NT2/D1 (cell line): ENCODE measurements around the gene ABI3.
"Not testable (repeated sequence)": the region's sequence is repeated elsewhere in the genome, so short reads cannot be mapped to it uniquely, and the experiment has no call there.

ENCODE experiments used
- DNase-seq: peaks from one replicate; pipeline ENCODE4 v3.0.0-alpha.2; 2011; ENCODE audit warnings: low read depth, low spot score
- H3K27me3 ChIP-seq: 2 replicates; pipeline ENCODE4 v1.6.0; 2011; ENCODE audit warnings: mild to moderate bottlenecking; ENCODE audit not compliant: insufficient read length, insufficient read depth
- H3K36me3 ChIP-seq: 2 replicates; pipeline ENCODE4 v1.6.1; 2011; ENCODE audit warnings: mild to moderate bottlenecking, low read length, mixed read lengths; ENCODE audit not compliant: insufficient read depth, insufficient read length
- H3K4me1 ChIP-seq: 2 replicates; pipeline ENCODE4 v1.5.1; 2011; ENCODE audit not compliant: insufficient read depth, insufficient read length
- H3K4me3 ChIP-seq: 2 replicates; pipeline ENCODE4 v1.5.1; 2011; ENCODE audit warnings: low read depth; ENCODE audit not compliant: insufficient read length
- H3K9ac ChIP-seq: 2 replicates; pipeline ENCODE4 v1.6.0; 2011; ENCODE audit warnings: low read depth; ENCODE audit not compliant: insufficient read length
- H3K9me3 ChIP-seq: 2 replicates; pipeline ENCODE4 v1.5.1; 2011; ENCODE audit warnings: mild to moderate bottlenecking, low read length; ENCODE audit not compliant: insufficient read depth
- SUZ12 ChIP-seq: IDR thresholded peaks from 2 replicates; pipeline ENCODE4 v1.6.1; 2011; ENCODE audit not compliant: insufficient read length, insufficient read depth; ENCODE audit errors: extremely low read depth
- YY1 ChIP-seq: IDR thresholded peaks from 2 replicates; pipeline ENCODE4 v1.6.1; 2011; ENCODE audit not compliant: insufficient read length, insufficient read depth
- ZNF274 ChIP-seq: IDR thresholded peaks from 2 replicates; pipeline ENCODE4 v1.6.1; 2011; ENCODE audit warnings: mild to moderate bottlenecking, low read depth, low read length

ABI3 gene, protein sequence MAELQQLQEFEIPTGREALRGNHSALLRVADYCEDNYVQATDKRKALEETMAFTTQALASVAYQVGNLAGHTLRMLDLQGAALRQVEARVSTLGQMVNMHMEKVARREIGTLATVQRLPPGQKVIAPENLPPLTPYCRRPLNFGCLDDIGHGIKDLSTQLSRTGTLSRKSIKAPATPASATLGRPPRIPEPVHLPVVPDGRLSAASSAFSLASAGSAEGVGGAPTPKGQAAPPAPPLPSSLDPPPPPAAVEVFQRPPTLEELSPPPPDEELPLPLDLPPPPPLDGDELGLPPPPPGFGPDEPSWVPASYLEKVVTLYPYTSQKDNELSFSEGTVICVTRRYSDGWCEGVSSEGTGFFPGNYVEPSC

GRCh38 chr17:49210158-49211029 lies at the start of gene ABI3, which contains the start of gene GNGT2:
ABI3 (plus strand) TSS chr17:49210707; CDS start chr17:49210725, 18 bp downstream.
GNGT2 (minus strand) TSS chr17:49210574; CDS start chr17:49207422, 3,152 bp downstream.
- Histone ChIP-seq H3K4me3 (peak within 1 kb of the TSS; percentile 38), H3K36me3 (peaks cover 3% of the 10 kb centered on the region), H3K4me1 (no peaks in the 10 kb centered on the region), H3K27me3 (no peaks in the 10 kb centered on the region), H3K9me3 (no peaks in the 10 kb centered on the region), H3K9ac (peak within 1 kb of the TSS; percentile 66)
- DNase-seq, result no peak
- TF ChIP-seq ZNF274, result no peak
- TF ChIP-seq SUZ12, result no peak
- TF ChIP-seq YY1, result no peak

GRCh38 chr17:49162866-49163265 lies 47.6 kb upstream of the ABI3 start:
- Histone ChIP-seq H3K27me3 (peaks cover under 1% of the 10 kb centered on the region), H3K36me3 (no peaks in the 10 kb centered on the region), H3K4me1 (no peaks in the 10 kb centered on the region), H3K9me3 (no peaks in the 10 kb centered on the region), H3K9ac (no peak overlapping the region), H3K4me3 (no peak overlapping the region)
- DNase-seq, result no peak
- TF ChIP-seq YY1 (no peak), ZNF274 (no peak), SUZ12 (no peak)

DNA sequence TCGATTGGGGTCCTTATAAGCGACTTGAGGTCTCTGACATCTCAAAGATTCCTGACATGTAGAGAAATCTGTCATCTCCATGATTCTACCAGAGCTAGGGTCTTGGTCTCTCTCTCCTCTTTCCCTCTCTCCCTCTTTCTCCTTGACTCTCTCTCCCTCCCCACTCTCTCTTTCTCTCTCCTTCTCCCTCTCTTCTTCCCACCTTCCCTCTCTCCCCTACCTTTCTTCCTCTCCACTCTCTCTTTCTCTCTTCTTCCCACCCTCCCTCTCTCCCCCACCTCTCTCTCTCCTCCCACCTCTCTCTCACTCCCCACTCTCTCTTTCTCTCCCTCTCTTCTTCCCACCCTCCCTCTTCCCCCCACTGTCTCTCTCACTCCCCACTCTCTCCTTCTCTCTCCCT lies 45.4 kb upstream of the ABI3 start:
- Histone ChIP-seq H3K4me3 (no peak overlapping the region), H3K9me3 (peaks cover under 1% of the 10 kb centered on the region; the same call in 1 of the 2 replicates), H3K27me3 (peaks cover 11% of the 10 kb centered on the region), H3K9ac (no peak overlapping the region), H3K36me3 (no peaks in the 10 kb centered on the region), H3K4me1 (no peaks in the 10 kb centered on the region)
- no peak for DNase-seq
- TF ChIP-seq SUZ12 (no peak), ZNF274 (no peak), YY1 (no peak)

DNA sequence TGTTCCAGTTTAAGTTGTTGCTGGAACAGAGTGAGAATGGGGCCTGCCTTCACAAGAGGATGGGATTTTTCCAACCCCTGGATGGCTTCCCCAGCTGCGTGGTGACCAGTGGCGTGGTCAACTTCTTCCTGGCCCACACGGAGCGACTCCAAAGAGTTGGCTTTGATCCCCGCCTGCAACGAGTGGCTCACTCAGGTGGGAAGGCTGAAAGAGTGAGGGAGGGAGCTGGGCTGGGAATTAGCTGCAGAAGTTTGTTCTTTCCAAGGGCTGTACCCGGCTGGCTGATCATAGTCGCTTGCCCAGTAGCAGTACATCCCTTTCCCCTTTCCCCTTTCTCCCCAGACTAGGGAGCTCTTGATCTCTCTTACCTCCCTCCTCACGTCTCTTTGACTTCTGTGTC lies 41.8 kb upstream of the ABI3 start:
- Histone ChIP-seq H3K9ac (no peak overlapping the region), H3K36me3 (no peaks in the 10 kb centered on the region), H3K27me3 (peaks cover 11% of the 10 kb centered on the region), H3K4me3 (no peak overlapping the region), H3K9me3 (peaks cover 5% of the 10 kb centered on the region; the same call in 1 of the 2 replicates), H3K4me1 (no peaks in the 10 kb centered on the region)
- no peak for DNase-seq
- no peak for TF ChIP-seq ZNF274
- TF ChIP-seq SUZ12, result no peak

DNA sequence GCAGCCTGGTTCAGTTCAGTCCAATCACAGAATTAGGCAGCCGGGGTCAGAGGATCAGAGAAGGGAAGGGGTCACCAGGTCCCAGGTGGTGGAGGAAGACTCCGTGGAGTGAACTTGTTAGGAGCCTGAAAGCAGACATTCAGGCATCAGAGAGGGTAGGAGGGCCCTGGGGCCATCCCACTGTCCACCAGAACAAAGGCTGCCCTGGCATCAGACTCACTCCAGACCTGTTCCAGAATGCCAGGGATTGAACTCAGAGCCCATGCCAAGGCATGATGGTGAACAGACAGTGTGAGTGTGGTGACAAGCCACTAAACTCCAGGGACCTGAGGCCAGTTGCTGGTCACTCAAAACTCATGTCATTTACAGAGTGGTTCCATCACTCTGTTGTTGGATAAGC lies 40.3 kb upstream of the ABI3 start:
- peaks cover 11% of the 10 kb centered on the region for H3K27me3 ChIP-seq
- no peak overlapping the region for H3K4me3 ChIP-seq
- H3K9me3 ChIP-seq, result peaks cover 10% of the 10 kb centered on the region; the same call in 1 of the 2 replicates
- no peak overlapping the region for H3K9ac ChIP-seq
- H3K4me1 ChIP-seq, result no peaks in the 10 kb centered on the region
- no peak for TF ChIP-seq ZNF274
- no peak for TF ChIP-seq YY1
- no peak for TF ChIP-seq SUZ12
- DNase-seq, result no peak
- H3K36me3 ChIP-seq, result no peaks in the 10 kb centered on the region

- H3K9ac ChIP-seq, DNase-seq, H3K4me3 ChIP-seq, H3K4me1 ChIP-seq, H3K36me3 ChIP-seq: not testable (repeated sequence)
- peaks cover 15% of the 10 kb centered on the region for H3K9me3 ChIP-seq
- peaks cover 11% of the 10 kb centered on the region for H3K27me3 ChIP-seq
These were observed 39.8 kb upstream of the ABI3 start for GRCh38 chr17:49170711-49171110.

GRCh38 chr17:49175978-49176377 lies 34.5 kb upstream of the ABI3 start:
- H3K4me3 ChIP-seq, DNase-seq, H3K4me1 ChIP-seq, H3K36me3 ChIP-seq, H3K27me3 ChIP-seq, H3K9ac ChIP-seq: not testable (repeated sequence)
- peaks cover 35% of the 10 kb centered on the region for H3K9me3 ChIP-seq
